Gastroesophageal sphincter (tissue), 4 donors: ENCODE data around the gene PPP1R7. TPM values are rescaled to one million over a fixed set of nuclear protein-coding genes. Genes with fewer than 3 reads are reported as not detected.

Source experiments
- ATAC-seq: fragments of 150-250 bp; one replicate; pipeline ENCODE4 v1.9.1; 2016; ENCODE audit warnings: mild to moderate bottlenecking, moderate library complexity
- H3K27ac ChIP-seq, 4 donors: fragments of 200-600 bp; sonication (generic) in 3 of 4; 1 replicate in 3 of 4; 2 replicates in 1 of 4; pipeline ENCODE4 v1.5.1; 2016 to 2019
- H3K27me3 ChIP-seq: fragments of 200-600 bp; sonication (generic); one replicate; pipeline ENCODE4 v1.5.1; 2019
- H3K36me3 ChIP-seq, 2 donors: fragments of 200-600 bp; sonication (generic); one replicate each; pipeline ENCODE4 v1.5.1; 2019; ENCODE audit warnings: control low read depth in 1 of 2
- H3K4me1 ChIP-seq, 3 donors: fragments of 200-600 bp; sonication (generic); 1 replicate in 2 of 3; 2 replicates in 1 of 3; pipeline ENCODE4 v1.5.1; 2016 to 2019; ENCODE audit warnings: control low read depth in 2 of 3
- H3K4me3 ChIP-seq, 2 donors: fragments of 200-600 bp; sonication (generic); one replicate each; pipeline ENCODE4 v1.5.1; 2019; ENCODE audit warnings: mild to moderate bottlenecking in 1 of 2, moderate library complexity in 1 of 2
- H3K9me3 ChIP-seq, 3 donors: fragments of 200-600 bp; sonication (generic); one replicate each; pipeline ENCODE4 v1.5.1; 2017 to 2019; ENCODE audit warnings: control low read depth in 2 of 3
- CTCF ChIP-seq, 4 experiments: fragments of 200-600 bp in 2 of 4; fragments of 450-650 bp in 2 of 4; sonication (generic) in 1 of 4; IDR thresholded peaks; one replicate each; pipeline ENCODE4 v1.5.1; 2017 to 2019; ENCODE audit warnings: antibody characterized with exemption in 4 of 4, mild to moderate bottlenecking in 2 of 4, moderate library complexity in 2 of 4
- EP300 ChIP-seq: sonication (generic); formaldehyde crosslinking; IDR thresholded peaks from one replicate; pipeline ENCODE4 v1.6.1; 2017; ENCODE audit warnings: antibody characterized with exemption, mild to moderate bottlenecking
- POLR2A ChIP-seq, 2 donors: fragments of 450-650 bp; IDR thresholded peaks; one replicate each; pipeline ENCODE4 v1.6.1; 2017; ENCODE audit warnings: antibody characterized with exemption in 2 of 2, mild to moderate bottlenecking in 2 of 2, moderate library complexity in 1 of 2
- POLR2AphosphoS5 ChIP-seq: sonication (generic); formaldehyde crosslinking; IDR thresholded peaks from one replicate; pipeline ENCODE4 v1.6.1; 2017; ENCODE audit warnings: antibody characterized with exemption
- WGBS, 2 donors: methylation state at CpG; one replicate each; pipeline ENCODE4 v1.1.5; 2018; ENCODE audit warnings: low coverage in 1 of 2; 5-methylcytosine and 5-hydroxymethylcytosine counted together
- small RNA-seq, 4 donors: library from RNA; depleted of rRNA; stranded (forward); fragments of <200 nt; gene quantifications; one replicate each; pipeline ENCODE3, GENCODE V24; 2016
- total RNA-seq, 4 donors: library from RNA; depleted of rRNA; stranded (reverse); fragments of >200 nt; gene quantifications; one replicate each; pipeline ENCODE4 v1.1.0, GENCODE V29; 2016

The PPP1R7 gene
- total RNA-seq, 4 donors from 2014 or later, result 62.3 to 90.7 (median 73.3) TPM

DNA sequence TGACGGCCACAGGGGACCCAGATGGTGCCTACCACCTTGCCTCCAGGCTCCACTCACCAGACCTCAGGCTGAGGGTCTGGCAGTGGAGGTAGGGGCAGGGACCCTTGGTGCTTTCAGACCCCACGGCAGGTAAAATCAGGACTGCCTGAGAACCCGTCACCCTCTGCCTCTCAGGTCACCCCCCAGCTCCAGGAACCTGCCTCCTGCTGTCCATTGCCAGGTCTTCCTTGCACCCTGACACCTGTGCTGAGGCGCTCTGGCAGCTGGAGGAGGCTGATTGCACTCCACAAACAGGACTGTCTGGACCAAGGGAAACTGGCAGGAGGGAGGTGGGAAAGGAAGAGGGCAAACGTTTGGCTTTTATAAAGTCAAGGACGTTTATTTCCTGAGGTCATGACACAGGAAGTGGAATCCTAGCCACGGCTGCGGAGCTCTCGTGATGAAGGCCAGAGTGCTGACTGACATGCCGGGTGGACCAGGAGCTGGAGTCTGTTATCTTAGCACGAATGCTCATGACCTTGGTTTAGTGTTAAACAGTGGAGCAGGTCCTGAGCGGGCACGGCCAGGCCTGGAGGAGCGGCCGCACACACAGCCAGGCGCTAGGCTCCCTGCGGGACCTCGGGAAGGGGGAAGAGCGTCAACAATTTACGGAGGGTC is 78.7 kb downstream of the PPP1R7 start:
- 53 to 75% methylated on average over 6 to 14 of the region's 20 CpGs for WGBS, 2 donors
- TF ChIP-seq CTCF (IDR thresholded peaks at IDR 0.05) (no peak), EP300 (no peak), POLR2AphosphoS5 (no peak), POLR2A (IDR thresholded peaks at IDR 0.05) (no peak)
- no peak overlapping the region for H3K27ac ChIP-seq

GRCh38 chr2:241229563-241230401 is 79.5 kb downstream of the PPP1R7 start:
- H3K36me3 ChIP-seq, result peaks cover 0 to 100% of the 10 kb centered on the region in 2 donors

More for the DNA sequence above, 78.7 kb downstream of the PPP1R7 start:
- Histone ChIP-seq H3K36me3 (peaks cover 0 to 92% of the 10 kb centered on the region in 2 donors), H3K9me3 (no peaks in the 10 kb centered on the region), H3K4me3 (no peak overlapping the region), H3K4me1 (peaks cover 0 to 11% (median 5%) of the 10 kb centered on the region in 3 donors), H3K27me3 (no peaks in the 10 kb centered on the region)
- ATAC-seq, result no peak

DNA sequence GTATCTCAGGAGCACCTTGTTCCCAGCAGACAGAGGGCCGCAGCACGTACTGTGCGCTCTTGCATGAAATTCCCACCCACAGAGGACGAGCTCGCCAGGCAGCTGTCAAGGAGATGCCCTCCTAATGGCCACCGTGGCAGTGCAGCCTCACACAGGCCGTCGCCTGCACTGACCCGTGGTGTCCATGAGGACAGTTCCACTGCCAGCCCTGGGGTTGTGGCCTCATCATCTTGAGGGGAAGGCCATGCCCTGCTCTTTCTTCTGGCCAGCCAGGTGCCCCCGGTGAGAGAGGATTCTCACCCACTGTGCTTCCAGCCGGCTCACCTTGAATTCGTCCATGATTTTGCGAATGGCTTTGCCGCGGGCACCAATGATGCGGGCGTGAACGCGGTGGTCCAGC is 80.2 kb downstream of the PPP1R7 start:
- Histone ChIP-seq H3K9me3 (no peaks in the 10 kb centered on the region), H3K27me3 (no peaks in the 10 kb centered on the region), H3K4me3 (no peak overlapping the region), H3K27ac (no peak overlapping the region), H3K36me3 (peaks cover 0 to 100% of the 10 kb centered on the region in 2 donors), H3K4me1 (no peaks in the 10 kb centered on the region)
- TF ChIP-seq POLR2AphosphoS5, result no peak
- TF ChIP-seq CTCF (IDR thresholded peaks at IDR 0.05), result no peak
- TF ChIP-seq POLR2A (IDR thresholded peaks at IDR 0.05), result no peak
- TF ChIP-seq EP300, result no peak
- 84 to 88% methylated on average over 5 to 16 of the region's 19 CpGs for WGBS, 2 donors
- no peak for ATAC-seq

More at GRCh38 chr2:241229563-241230401, 79.5 kb downstream of the PPP1R7 start:
- Histone ChIP-seq H3K4me3 (no peak overlapping the region), H3K4me1 (peaks cover 0 to 3% (median 0%) of the 10 kb centered on the region in 3 donors), H3K27ac (no peak overlapping the region), H3K9me3 (no peaks in the 10 kb centered on the region), H3K27me3 (no peaks in the 10 kb centered on the region)
- no peak for ATAC-seq
- WGBS, 2 donors, result 57 to 81% methylated on average over 2 to 8 of the region's 29 CpGs
- no peak for TF ChIP-seq POLR2AphosphoS5

DNA sequence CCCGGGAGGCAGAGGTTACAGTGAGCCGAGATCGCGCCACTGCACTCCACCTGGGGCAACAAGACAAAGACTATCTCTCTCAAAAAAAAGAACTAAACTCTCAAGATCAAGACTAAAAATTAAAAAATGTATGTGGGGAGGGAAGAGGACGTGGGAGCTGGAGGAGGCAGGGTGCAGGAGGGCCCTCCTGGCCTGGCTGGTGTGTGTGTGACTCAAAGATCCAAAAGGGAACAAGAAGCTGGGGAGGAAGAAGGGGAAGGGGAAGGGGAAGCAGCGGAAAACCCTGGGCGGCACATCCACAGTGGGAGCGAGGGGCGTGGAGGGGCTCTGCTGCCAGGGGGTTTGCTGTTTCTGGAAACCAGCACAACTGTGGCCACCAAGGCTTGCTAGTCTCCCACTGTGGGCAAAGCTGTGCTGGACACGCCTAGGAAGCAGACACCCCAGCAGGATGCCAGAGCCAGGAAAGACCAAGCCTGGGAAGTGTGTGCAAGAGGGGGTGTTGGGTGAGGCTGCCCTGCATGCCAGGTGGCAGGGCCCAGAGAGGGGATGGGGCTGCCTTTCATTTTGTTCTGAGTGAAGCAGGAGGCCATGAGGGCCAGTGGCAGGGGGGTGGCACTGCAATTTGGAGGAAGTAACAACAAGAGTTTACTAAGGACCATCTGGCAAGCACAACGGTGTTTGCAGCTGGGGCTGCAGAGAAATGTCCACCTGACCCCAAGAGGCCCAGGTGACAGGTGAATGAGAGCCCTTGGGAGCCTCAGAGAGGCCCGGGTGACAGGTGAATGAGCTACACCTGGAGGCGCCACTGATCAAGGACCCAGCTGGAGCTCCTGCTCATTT is 82.7 kb downstream of the PPP1R7 start:
- no peak for ATAC-seq
- no peaks in the 10 kb centered on the region for H3K27me3 ChIP-seq
- no peak for TF ChIP-seq CTCF (IDR thresholded peaks at IDR 0.05)
- TF ChIP-seq EP300, result no peak
- TF ChIP-seq POLR2A (IDR thresholded peaks at IDR 0.05), result no peak
- TF ChIP-seq POLR2AphosphoS5, result no peak
- H3K4me1 ChIP-seq, result no peaks in the 10 kb centered on the region
- H3K9me3 ChIP-seq, result no peaks in the 10 kb centered on the region
- H3K36me3 ChIP-seq, result peaks cover 0 to 100% of the 10 kb centered on the region in 2 donors
- no peak overlapping the region for H3K27ac ChIP-seq
- 86 to 87% methylated on average over 6 to 10 of the region's 13 CpGs for WGBS, 2 donors
- no peak overlapping the region for H3K4me3 ChIP-seq

Small RNAs within 50 kb of the gene (small RNA-seq; reads per million reads assigned to genes)
- gene AC005237.2, result 0 reads per million in 4 donors

Other genes with a start within 250 kb of the PPP1R7 start
- not detected for gene CROCC2, start 244.1 kb upstream of the PPP1R7 start, total RNA-seq
- 10 to 100 TPM in 2 of 4 donors, 1 to 10 TPM in 2; 8.3 to 29.9 (median 14.6) TPM for gene SNED1, start 151.8 kb upstream of the PPP1R7 start, total RNA-seq
- 10 to 100 TPM; 27.1 to 33.0 (median 32.1) TPM for gene MTERF4, start 48.2 kb upstream of the PPP1R7 start, total RNA-seq
- gene PASK, start 995 bp upstream of the PPP1R7 start, total RNA-seq, result 1 to 10 TPM; 1.6 to 6.5 (median 4.4) TPM
- gene ANO7, start 38.2 kb downstream of the PPP1R7 start, total RNA-seq, result under 1 TPM; 0.16 to 0.81 (median 0.53) TPM
- 100 to 1,000 TPM; 279 to 367 (median 295) TPM for gene HDLBP, start 165.2 kb downstream of the PPP1R7 start, total RNA-seq
- 100 to 1,000 TPM; 317 to 360 (median 330) TPM for gene SEPTIN2, start 165.5 kb downstream of the PPP1R7 start, total RNA-seq
- gene FARP2, start 205.8 kb downstream of the PPP1R7 start, total RNA-seq, result 10 to 100 TPM; 27.6 to 44.0 (median 35.9) TPM